ENCODE measurements around the gene GABRA5.
A peak's percentile ranks its signal among the peaks of the same experiment; 100 is the strongest.

GABRA5 gene

DNA sequence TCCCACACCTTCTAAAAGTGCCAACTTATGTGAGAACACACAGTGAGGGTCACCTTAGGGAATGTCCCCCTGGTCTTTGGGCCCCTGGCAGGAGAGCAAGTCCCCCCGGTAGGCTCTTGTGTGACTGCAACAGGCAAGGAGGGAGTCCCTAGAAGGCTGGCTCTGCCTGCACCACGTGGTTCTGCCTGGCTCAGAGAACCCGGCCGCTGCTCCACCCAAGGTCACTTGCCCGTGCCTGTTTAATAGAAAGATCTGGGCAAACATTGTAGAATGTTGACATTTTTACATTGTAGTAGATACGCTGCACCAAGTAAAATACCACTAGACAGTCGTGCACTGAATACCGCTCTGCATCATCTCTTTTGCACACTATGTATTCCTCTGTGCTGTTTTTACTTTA lies 21.9 kb downstream of the GABRA5 start:
- no peaks in the 10 kb centered on the region for H3K4me1 ChIP-seq (ENCODE audit: insufficient read depth, low read length, poor library complexity, severe bottlenecking)
- H3K9me3 ChIP-seq (ENCODE audit: insufficient read depth, low read depth, low read length) = no peaks in the 10 kb centered on the region
- H3K27me3 ChIP-seq (ENCODE audit: insufficient read depth, low read length, poor library complexity, severe bottlenecking) = no peaks in the 10 kb centered on the region
- H3K9ac ChIP-seq (ENCODE audit: low read depth, low read length, poor library complexity, severe bottlenecking) = no peak overlapping the region
- H3K36me3 ChIP-seq (ENCODE audit: insufficient read depth, low read length) = no peaks in the 10 kb centered on the region
- TF ChIP-seq, protein P1, sequence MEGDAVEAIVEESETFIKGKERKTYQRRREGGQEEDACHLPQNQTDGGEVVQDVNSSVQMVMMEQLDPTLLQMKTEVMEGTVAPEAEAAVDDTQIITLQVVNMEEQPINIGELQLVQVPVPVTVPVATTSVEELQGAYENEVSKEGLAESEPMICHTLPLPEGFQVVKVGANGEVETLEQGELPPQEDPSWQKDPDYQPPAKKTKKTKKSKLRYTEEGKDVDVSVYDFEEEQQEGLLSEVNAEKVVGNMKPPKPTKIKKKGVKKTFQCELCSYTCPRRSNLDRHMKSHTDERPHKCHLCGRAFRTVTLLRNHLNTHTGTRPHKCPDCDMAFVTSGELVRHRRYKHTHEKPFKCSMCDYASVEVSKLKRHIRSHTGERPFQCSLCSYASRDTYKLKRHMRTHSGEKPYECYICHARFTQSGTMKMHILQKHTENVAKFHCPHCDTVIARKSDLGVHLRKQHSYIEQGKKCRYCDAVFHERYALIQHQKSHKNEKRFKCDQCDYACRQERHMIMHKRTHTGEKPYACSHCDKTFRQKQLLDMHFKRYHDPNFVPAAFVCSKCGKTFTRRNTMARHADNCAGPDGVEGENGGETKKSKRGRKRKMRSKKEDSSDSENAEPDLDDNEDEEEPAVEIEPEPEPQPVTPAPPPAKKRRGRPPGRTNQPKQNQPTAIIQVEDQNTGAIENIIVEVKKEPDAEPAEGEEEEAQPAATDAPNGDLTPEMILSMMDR (conservative IDR thresholded peaks at IDR 0.05; ENCODE audit: low read length) = no peak
- H3K4me2 ChIP-seq (ENCODE audit: low read depth, low read length, poor library complexity, severe bottlenecking) = no peak overlapping the region
- H4K20me1 ChIP-seq (ENCODE audit: insufficient read depth, low read length, poor library complexity, severe bottlenecking) = no peaks in the 10 kb centered on the region
- H3K79me2 ChIP-seq (ENCODE audit: insufficient read depth, low read length) = no peaks in the 10 kb centered on the region
- no peaks in the 10 kb centered on the region for H3F3A ChIP-seq (ENCODE audit: low read depth)
- H3K9me2 ChIP-seq (replicated peaks; ENCODE audit: low read depth, low read length) = no peaks in the 10 kb centered on the region
- H3K4me3 ChIP-seq (ENCODE audit: low read length, poor library complexity, severe bottlenecking) = no peak overlapping the region
- peak overlapping the region; percentile 23; the same call in 1 of the 2 replicates for H2AFZ ChIP-seq (ENCODE audit: low read length)

GRCh38 chr15:26889298-26889898 lies 22.5 kb downstream of the GABRA5 start:
- Histone ChIP-seq H3K9ac (ENCODE audit: low read depth, low read length, poor library complexity, severe bottlenecking) (no peak overlapping the region), H3K27me3 (ENCODE audit: insufficient read depth, low read length, poor library complexity, severe bottlenecking) (no peaks in the 10 kb centered on the region)

DNA sequence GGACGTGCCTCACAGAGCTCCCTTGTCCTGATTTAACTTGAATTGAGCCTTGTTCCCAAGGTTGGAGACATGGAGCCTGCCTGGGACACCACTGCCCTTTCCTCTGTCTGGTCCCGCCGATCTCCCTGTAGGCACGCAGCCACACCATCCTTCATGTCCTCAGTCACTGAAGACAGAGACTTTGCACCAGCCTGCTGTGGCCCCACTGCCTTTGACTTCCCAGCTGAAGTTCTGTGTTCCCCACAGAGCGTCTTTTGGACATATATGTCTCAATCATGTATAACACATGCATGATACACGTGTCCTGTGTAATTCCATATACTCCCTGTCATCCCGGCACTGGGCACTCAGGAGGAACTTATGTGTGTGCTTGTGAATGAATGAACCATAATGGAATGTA lies 23.6 kb downstream of the GABRA5 start:
- H3K9me2 ChIP-seq (replicated peaks; ENCODE audit: low read depth, low read length) = no peaks in the 10 kb centered on the region
- H3K79me2 ChIP-seq (ENCODE audit: insufficient read depth, low read length) = no peaks in the 10 kb centered on the region
- H2AFZ ChIP-seq (ENCODE audit: low read length) = no peak overlapping the region
- TF ChIP-seq EZH2phosphoT487 (IDR thresholded peaks at IDR 0.05; ENCODE audit: borderline replicate concordance) = no peak
- TF ChIP-seq, protein P1 (conservative IDR thresholded peaks at IDR 0.05; ENCODE audit: low read length) = no peak
- no peak overlapping the region for H3K4me3 ChIP-seq (ENCODE audit: low read length, poor library complexity, severe bottlenecking)
- H3F3A ChIP-seq (ENCODE audit: low read depth) = no peaks in the 10 kb centered on the region
- no peak overlapping the region for H3K9ac ChIP-seq (ENCODE audit: low read depth, low read length, poor library complexity, severe bottlenecking)
- no peaks in the 10 kb centered on the region for H3K4me1 ChIP-seq (ENCODE audit: insufficient read depth, low read length, poor library complexity, severe bottlenecking)
- H4K20me1 ChIP-seq (ENCODE audit: insufficient read depth, low read length, poor library complexity, severe bottlenecking) = no peaks in the 10 kb centered on the region
- no peak overlapping the region for H3K4me2 ChIP-seq (ENCODE audit: low read depth, low read length, poor library complexity, severe bottlenecking)
- H3K27me3 ChIP-seq (ENCODE audit: insufficient read depth, low read length, poor library complexity, severe bottlenecking) = no peaks in the 10 kb centered on the region
- no peaks in the 10 kb centered on the region for H3K9me3 ChIP-seq (ENCODE audit: insufficient read depth, low read depth, low read length)
- no peaks in the 10 kb centered on the region for H3K36me3 ChIP-seq (ENCODE audit: insufficient read depth, low read length)

More at GRCh38 chr15:26889298-26889898, 22.5 kb downstream of the GABRA5 start:
- Histone ChIP-seq H3F3A (ENCODE audit: low read depth) (no peaks in the 10 kb centered on the region), H3K4me2 (ENCODE audit: low read depth, low read length, poor library complexity, severe bottlenecking) (no peak overlapping the region), H3K79me2 (ENCODE audit: insufficient read depth, low read length) (no peaks in the 10 kb centered on the region), H3K4me1 (ENCODE audit: insufficient read depth, low read length, poor library complexity, severe bottlenecking) (no peaks in the 10 kb centered on the region), H2AFZ (ENCODE audit: low read length) (peak overlapping the region; percentile 23; the same call in 1 of the 2 replicates), H3K36me3 (ENCODE audit: insufficient read depth, low read length) (no peaks in the 10 kb centered on the region), H3K9me2 (replicated peaks; ENCODE audit: low read depth, low read length) (no peaks in the 10 kb centered on the region), H3K4me3 (ENCODE audit: low read length, poor library complexity, severe bottlenecking) (no peak overlapping the region), H4K20me1 (ENCODE audit: insufficient read depth, low read length, poor library complexity, severe bottlenecking) (no peaks in the 10 kb centered on the region), H3K9me3 (ENCODE audit: insufficient read depth, low read depth, low read length) (no peaks in the 10 kb centered on the region)
- TF ChIP-seq, protein P1 (conservative IDR thresholded peaks at IDR 0.05; ENCODE audit: low read length) = peak; percentile 88
- TF ChIP-seq EZH2phosphoT487 (IDR thresholded peaks at IDR 0.05; ENCODE audit: borderline replicate concordance) = no peak

All from Loucy (cell line).